Fibroblast of skin of left biceps (primary cell): ENCODE data around the gene PRTG.
"Not testable (repeated sequence)": the region's sequence is repeated elsewhere in the genome, so short reads cannot be mapped to it uniquely, and the experiment has no call there.

Experiments used
- DNase-seq, 2 experiments: peaks; one replicate each; pipeline ENCODE4 v3.0.0-alpha.2; 2013; ENCODE audit warnings: low read depth in 2 of 2

Gene PRTG

GRCh38 chr15:55630858-55631257, 112.1 kb downstream of the PRTG start:
- no peak for DNase-seq

GRCh38 chr15:55628369-55628730, 114.6 kb downstream of the PRTG start:
- peak; percentile 15 for DNase-seq

GRCh38 chr15:55627730-55628368, 115.1 kb downstream of the PRTG start:
- DNase-seq = peak; percentile 39 to 48

- no peak for DNase-seq
Observed at GRCh38 chr15:55619783-55620182, 123.2 kb downstream of the PRTG start.

GRCh38 chr15:55618387-55618786, 124.6 kb downstream of the PRTG start:
- no peak for DNase-seq

GRCh38 chr15:55615445-55615844, 127.5 kb downstream of the PRTG start:
- DNase-seq = no peak

- no peak for DNase-seq
Observed at GRCh38 chr15:55613727-55614126, 129.2 kb downstream of the PRTG start.

- no peak for DNase-seq
Observed at GRCh38 chr15:55606214-55606613, 136.7 kb downstream of the PRTG start.

GRCh38 chr15:55601374-55601773, 141.6 kb downstream of the PRTG start:
- DNase-seq = no peak

GRCh38 chr15:55599439-55599838, 143.5 kb downstream of the PRTG start:
- DNase-seq = no peak

- not testable (repeated sequence) for DNase-seq
Observed at GRCh38 chr15:55593019-55593418, 149.9 kb downstream of the PRTG start.

- DNase-seq = no peak
Observed at GRCh38 chr15:55590788-55591187, 152.2 kb downstream of the PRTG start.

- DNase-seq = no peak
Observed at GRCh38 chr15:55589287-55589686, 153.7 kb downstream of the PRTG start.

- DNase-seq = no peak
Observed at GRCh38 chr15:55588815-55589115, 154.2 kb downstream of the PRTG start.

GRCh38 chr15:55588070-55588814, 154.7 kb downstream of the PRTG start, which contains the start of gene PYGO1:
PYGO1 (minus strand) TSS chr15:55588345; CDS start chr15:55587883, 462 bp downstream.
- peak; percentile 35 to 36 for DNase-seq

- DNase-seq = peak in 1 of 2 experiments; percentile 28
Observed at GRCh38 chr15:55587321-55588069, 155.5 kb downstream of the PRTG start.

- DNase-seq = no peak
Observed at GRCh38 chr15:55586808-55587207, 156.1 kb downstream of the PRTG start.

- no peak for DNase-seq
Observed at GRCh38 chr15:55576943-55577342, 166.0 kb downstream of the PRTG start.

- DNase-seq = no peak
Observed at GRCh38 chr15:55574096-55574495, 168.9 kb downstream of the PRTG start.

GRCh38 chr15:55573224-55573623, 169.7 kb downstream of the PRTG start:
- no peak for DNase-seq

- no peak for DNase-seq
Observed at GRCh38 chr15:55564347-55565145, 178.4 kb downstream of the PRTG start.

GRCh38 chr15:55562601-55563000, 180.4 kb downstream of the PRTG start:
- DNase-seq = no peak
